Measurements from ENCODE around the gene VWA1.
"Not testable (repeated sequence)": the region's sequence is repeated elsewhere in the genome, so short reads cannot be mapped to it uniquely, and the experiment has no call there.

The VWA1 gene

GRCh38 chr1:1412311-1412902 lies 23.1 kb upstream of the VWA1 start:
- H3K4me3 ChIP-seq (ENCODE audit: low read depth, low read length); CTCF ChIA-PET; H3K9me3 ChIP-seq (ENCODE audit: control insufficient read depth, insufficient read depth, low read depth, low read length); H3K27ac ChIP-seq (ENCODE audit: extremely low read depth, low read depth, low read length); H3K4me1 ChIP-seq (ENCODE audit: control insufficient read depth, insufficient read depth, low read length): not testable (repeated sequence)
- H3K36me3 ChIP-seq (ENCODE audit: control insufficient read depth in 2 of 2, insufficient read depth in 1 of 2, low read length in 2 of 2) = peaks cover 0 to 15% of the 10 kb centered on the region in 2 experiments; a peak in 2 of 3 replicates
- POLR2A ChIA-PET = interaction anchor here (1.0 kb wide), 1 partner anchor 14 kb away, joined by 3 read pairs; the partner anchor contains the start of gene CCNL2
- 0 out of 2 replicates have a peak, but pooled peaks have one; percentile 51 for TF ChIP-seq ZNF701 (tag by site-specific recombination; IDR thresholded peaks at IDR 0.05)

DNA sequence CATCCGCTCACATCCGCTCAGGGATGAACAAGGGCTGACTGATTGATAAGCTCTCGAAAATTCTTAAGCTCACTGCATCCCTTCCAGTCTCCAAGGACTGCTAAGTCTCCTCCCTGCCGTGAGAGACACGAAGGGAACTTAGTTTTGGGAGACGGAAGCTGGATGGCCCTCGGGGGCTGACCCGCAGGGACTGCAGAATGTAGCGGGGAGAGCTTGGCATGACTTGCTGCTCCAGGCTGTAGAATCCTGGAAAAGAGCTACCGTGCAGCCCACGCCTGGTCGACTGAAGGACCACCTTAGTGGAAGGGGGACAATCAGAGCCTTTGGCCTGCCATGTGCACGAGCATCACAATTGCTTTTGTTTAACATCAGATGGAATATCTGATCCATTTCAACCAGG lies 19.7 kb upstream of the VWA1 start:
- Histone ChIP-seq H3K9me3 (ENCODE audit: control insufficient read depth, insufficient read depth, low read depth, low read length) (no peaks in the 10 kb centered on the region), H3K4me3 (ENCODE audit: low read depth, low read length) (no peak overlapping the region), H3K36me3 (ENCODE audit: control insufficient read depth in 2 of 2, insufficient read depth in 1 of 2, low read length in 2 of 2) (no peaks in the 10 kb centered on the region), H3K4me1 (ENCODE audit: control insufficient read depth, insufficient read depth, low read length) (no peaks in the 10 kb centered on the region), H3K27ac (ENCODE audit: extremely low read depth, low read depth, low read length) (no peak overlapping the region)
- TF ChIP-seq ZNF175 (tag by site-specific recombination; IDR thresholded peaks at IDR 0.05) (no peak), ZNF140 (tag by site-specific recombination; IDR thresholded peaks at IDR 0.05) (no peak), ZBTB21 (tag by site-specific recombination; IDR thresholded peaks at IDR 0.05) (no peak), ZIC2 (tag by site-specific recombination; IDR thresholded peaks at IDR 0.05) (no peak), ZNF776 (tag by site-specific recombination; IDR thresholded peaks at IDR 0.05; ENCODE audit: borderline replicate concordance) (no peak), ZNF600 (tag by site-specific recombination; IDR thresholded peaks at IDR 0.05) (no peak), ZNF664 (tag by site-specific recombination; IDR thresholded peaks at IDR 0.05) (no peak), KLF1 (tag by site-specific recombination; IDR thresholded peaks at IDR 0.05) (no peak), ZBTB10 (tag by site-specific recombination; IDR thresholded peaks at IDR 0.05) (no peak), ZNF514 (tag by site-specific recombination; IDR thresholded peaks at IDR 0.05) (no peak), ZNF350 (tag by site-specific recombination; IDR thresholded peaks at IDR 0.05) (no peak), ZNF843 (tag by site-specific recombination; IDR thresholded peaks at IDR 0.05) (no peak), ZSCAN16 (tag by site-specific recombination; IDR thresholded peaks at IDR 0.05) (no peak), ZNF561 (tag by site-specific recombination; IDR thresholded peaks at IDR 0.05; ENCODE audit: borderline replicate concordance) (no peak), GLI4 (tag by site-specific recombination; IDR thresholded peaks at IDR 0.05) (no peak), ZBTB49 (tag by site-specific recombination; IDR thresholded peaks at IDR 0.05; ENCODE audit: low read depth) (no peak), HOXA7 (CRISPR knock-in tag; IDR thresholded peaks at IDR 0.05; ENCODE audit: borderline replicate concordance) (no peak), ZNF501 (tag by site-specific recombination; IDR thresholded peaks at IDR 0.05) (no peak)
- TF ChIP-seq, protein P1, sequence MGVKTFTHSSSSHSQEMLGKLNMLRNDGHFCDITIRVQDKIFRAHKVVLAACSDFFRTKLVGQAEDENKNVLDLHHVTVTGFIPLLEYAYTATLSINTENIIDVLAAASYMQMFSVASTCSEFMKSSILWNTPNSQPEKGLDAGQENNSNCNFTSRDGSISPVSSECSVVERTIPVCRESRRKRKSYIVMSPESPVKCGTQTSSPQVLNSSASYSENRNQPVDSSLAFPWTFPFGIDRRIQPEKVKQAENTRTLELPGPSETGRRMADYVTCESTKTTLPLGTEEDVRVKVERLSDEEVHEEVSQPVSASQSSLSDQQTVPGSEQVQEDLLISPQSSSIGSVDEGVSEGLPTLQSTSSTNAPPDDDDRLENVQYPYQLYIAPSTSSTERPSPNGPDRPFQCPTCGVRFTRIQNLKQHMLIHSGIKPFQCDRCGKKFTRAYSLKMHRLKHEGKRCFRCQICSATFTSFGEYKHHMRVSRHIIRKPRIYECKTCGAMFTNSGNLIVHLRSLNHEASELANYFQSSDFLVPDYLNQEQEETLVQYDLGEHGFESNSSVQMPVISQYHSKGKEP (tag by site-specific recombination; IDR thresholded peaks at IDR 0.05) = no peak
- POLR2A ChIA-PET = interaction anchor here (0.7 kb wide), 1 partner anchor 43 kb away, joined by 3 read pairs; no protein-coding TSS in a partner anchor
- CTCF ChIA-PET = interaction anchor here (1.2 to 1.3 kb wide), 2 partner anchors 14 to 68 kb away, joined by 3 read pairs; no protein-coding TSS in a partner anchor

GRCh38 chr1:1417396-1417795 lies 18.1 kb upstream of the VWA1 start:
- not testable (repeated sequence) for H3K4me3 ChIP-seq (ENCODE audit: low read depth, low read length); H3K4me1 ChIP-seq (ENCODE audit: control insufficient read depth, insufficient read depth, low read length)

More at GRCh38 chr1:1417396-1417795, 18.1 kb upstream of the VWA1 start:
- H3K9me3 ChIP-seq (ENCODE audit: control insufficient read depth, insufficient read depth, low read depth, low read length); H3K27ac ChIP-seq (ENCODE audit: extremely low read depth, low read depth, low read length); POLR2A ChIA-PET; CTCF ChIA-PET; H3K36me3 ChIP-seq (ENCODE audit: control insufficient read depth in 2 of 2, insufficient read depth in 1 of 2, low read length in 2 of 2): not testable (repeated sequence)
